Right atrium auricular region (tissue), 2 donors: Measurements from ENCODE around the gene KAZN. TPM values are rescaled to one million over a fixed set of nuclear protein-coding genes. Genes with fewer than 3 reads are reported as not detected.

Source experiments
- DNase-seq: peaks from one replicate; pipeline ENCODE4 v3.0.0-alpha.2; 2019; ENCODE audit warnings: low spot score
- H3K27ac ChIP-seq, 2 donors: fragments of 200-600 bp; sonication (generic); 1 replicate in 1 of 2; 2 replicates in 1 of 2; pipeline ENCODE4 v1.5.1; 2016 to 2019
- H3K27me3 ChIP-seq, 2 donors: fragments of 200-600 bp; sonication (generic); one replicate each; pipeline versions ENCODE4 v1.5.1 to v1.6.0; 2017 to 2019
- H3K36me3 ChIP-seq: fragments of 200-600 bp; sonication (generic); one replicate; pipeline ENCODE4 v1.5.1; 2016
- H3K4me1 ChIP-seq, 2 donors: fragments of 200-600 bp; sonication (generic); one replicate each; pipeline versions ENCODE4 v1.5.1 to v1.6.0; 2017 to 2019
- H3K4me3 ChIP-seq, 2 donors: fragments of 200-600 bp; sonication (generic); 1 replicate in 1 of 2; 2 replicates in 1 of 2; pipeline ENCODE4 v1.5.1; 2017 to 2019; ENCODE audit warnings: mild to moderate bottlenecking in 1 of 2, moderate library complexity in 1 of 2
- H3K9me3 ChIP-seq, 2 donors: fragments of 200-600 bp; sonication (generic); one replicate each; pipeline ENCODE4 v1.5.1; 2019
- CTCF ChIP-seq, 2 donors: fragments of 200-600 bp; sonication (generic); IDR thresholded peaks; one replicate each; pipeline ENCODE4 v1.5.1; 2019; ENCODE audit warnings: antibody characterized with exemption in 2 of 2
- total RNA-seq, 2 donors: library from RNA; depleted of rRNA; stranded (reverse); fragments of >200 nt; gene quantifications; one replicate each; pipeline ENCODE4 v1.1.0, GENCODE V29; 2016

The KAZN gene
- total RNA-seq, 2 donors from 2014 or later: 3.9 to 6.8 TPM

GRCh38 chr1:14940285-14940870, 341.9 kb downstream of the KAZN start:
- Histone ChIP-seq H3K4me1 (peaks cover 6 to 35% of the 10 kb centered on the region in 2 donors), H3K27ac (no peak overlapping the region), H3K36me3 (no peaks in the 10 kb centered on the region), H3K4me3 (no peak overlapping the region), H3K9me3 (no peaks in the 10 kb centered on the region), H3K27me3 (no peaks in the 10 kb centered on the region)
- TF ChIP-seq CTCF (IDR thresholded peaks at IDR 0.05): no peak
- no peak for DNase-seq

- H3K36me3 ChIP-seq: no peaks in the 10 kb centered on the region
- H3K9me3 ChIP-seq: no peaks in the 10 kb centered on the region
- no peak overlapping the region for H3K27ac ChIP-seq
- H3K27me3 ChIP-seq: no peaks in the 10 kb centered on the region
- H3K4me3 ChIP-seq: no peak overlapping the region
- TF ChIP-seq CTCF (IDR thresholded peaks at IDR 0.05): no peak
- no peak for DNase-seq
- peaks cover 6 to 50% of the 10 kb centered on the region in 2 donors for H3K4me1 ChIP-seq
Measured at GRCh38 chr1:14941864-14942263, 343.4 kb downstream of the KAZN start.

GRCh38 chr1:14944471-14944985, 346.0 kb downstream of the KAZN start:
- DNase-seq: no peak

GRCh38 chr1:14945132-14946010, 346.9 kb downstream of the KAZN start:
- H3K4me3 ChIP-seq: peak overlapping the region in 1 of 2 donors; percentile 20
- peaks cover 6 to 51% of the 10 kb centered on the region in 2 donors for H3K4me1 ChIP-seq
- DNase-seq: no peak
- TF ChIP-seq CTCF (IDR thresholded peaks at IDR 0.05): no peak
- H3K27ac ChIP-seq: peak overlapping the region; percentile 81 to 89
- no peaks in the 10 kb centered on the region for H3K36me3 ChIP-seq
- H3K9me3 ChIP-seq: no peaks in the 10 kb centered on the region
- H3K27me3 ChIP-seq: no peaks in the 10 kb centered on the region

More at GRCh38 chr1:14944471-14944985, 346.0 kb downstream of the KAZN start:
- Histone ChIP-seq H3K4me3 (no peak overlapping the region), H3K27me3 (no peaks in the 10 kb centered on the region), H3K4me1 (peaks cover 6 to 57% of the 10 kb centered on the region in 2 donors), H3K27ac (peak overlapping the region; percentile 81 to 89), H3K9me3 (no peaks in the 10 kb centered on the region), H3K36me3 (no peaks in the 10 kb centered on the region)
- TF ChIP-seq CTCF (IDR thresholded peaks at IDR 0.05): no peak

- no peaks in the 10 kb centered on the region for H3K36me3 ChIP-seq
- H3K4me1 ChIP-seq: peaks cover 6 to 49% of the 10 kb centered on the region in 2 donors
- TF ChIP-seq CTCF (IDR thresholded peaks at IDR 0.05): no peak
- peak overlapping the region in 1 of 2 donors; percentile 20 for H3K4me3 ChIP-seq
- peak overlapping the region; percentile 81 to 89 for H3K27ac ChIP-seq
- DNase-seq: no peak
- H3K9me3 ChIP-seq: no peaks in the 10 kb centered on the region
- H3K27me3 ChIP-seq: no peaks in the 10 kb centered on the region
Measured at GRCh38 chr1:14946011-14946359, 347.5 kb downstream of the KAZN start.
